OCI-LY3 (cell line): Measurements from ENCODE around the gene EXO5.

ENCODE experiments used
- EZH2phosphoT487 ChIP-seq: fragments of 200-600 bp; shearing (Covaris generic); IDR thresholded peaks from 2 replicates; pipeline ENCODE4 v1.6.1; 2018; ENCODE audit warnings: antibody characterized with exemption, mixed run types, low read depth
- TF ChIP-seq, protein P1 (sequence below): fragments of 200-600, 300-600 bp; sonication (generic); IDR thresholded peaks from 2 replicates; pipeline ENCODE4 v1.5.1; 2014; ENCODE audit warnings: antibody characterized with exemption, low read length, low read depth

DNA sequence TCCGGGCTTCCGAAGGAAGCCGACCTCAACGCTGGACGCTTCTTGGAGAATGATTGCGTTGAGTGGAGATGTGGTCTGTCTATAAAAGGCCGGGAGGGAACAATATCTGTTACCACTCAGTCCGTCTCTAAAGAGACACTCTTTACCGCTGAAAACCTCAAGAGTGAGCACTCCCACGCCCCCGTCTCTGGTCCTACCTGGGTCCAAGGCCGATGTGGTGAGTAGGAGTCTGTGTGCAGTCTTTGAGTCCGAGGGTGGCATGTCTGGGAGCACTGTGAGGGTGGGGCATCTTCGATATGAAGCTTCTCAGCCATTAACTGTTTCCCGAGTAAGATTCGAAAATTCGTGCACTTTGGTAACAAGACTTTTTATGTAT lies 30.9 kb upstream of the EXO5 start:
- TF ChIP-seq, protein P1, sequence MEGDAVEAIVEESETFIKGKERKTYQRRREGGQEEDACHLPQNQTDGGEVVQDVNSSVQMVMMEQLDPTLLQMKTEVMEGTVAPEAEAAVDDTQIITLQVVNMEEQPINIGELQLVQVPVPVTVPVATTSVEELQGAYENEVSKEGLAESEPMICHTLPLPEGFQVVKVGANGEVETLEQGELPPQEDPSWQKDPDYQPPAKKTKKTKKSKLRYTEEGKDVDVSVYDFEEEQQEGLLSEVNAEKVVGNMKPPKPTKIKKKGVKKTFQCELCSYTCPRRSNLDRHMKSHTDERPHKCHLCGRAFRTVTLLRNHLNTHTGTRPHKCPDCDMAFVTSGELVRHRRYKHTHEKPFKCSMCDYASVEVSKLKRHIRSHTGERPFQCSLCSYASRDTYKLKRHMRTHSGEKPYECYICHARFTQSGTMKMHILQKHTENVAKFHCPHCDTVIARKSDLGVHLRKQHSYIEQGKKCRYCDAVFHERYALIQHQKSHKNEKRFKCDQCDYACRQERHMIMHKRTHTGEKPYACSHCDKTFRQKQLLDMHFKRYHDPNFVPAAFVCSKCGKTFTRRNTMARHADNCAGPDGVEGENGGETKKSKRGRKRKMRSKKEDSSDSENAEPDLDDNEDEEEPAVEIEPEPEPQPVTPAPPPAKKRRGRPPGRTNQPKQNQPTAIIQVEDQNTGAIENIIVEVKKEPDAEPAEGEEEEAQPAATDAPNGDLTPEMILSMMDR: no peak
- no peak for TF ChIP-seq EZH2phosphoT487
